Smooth muscle cell (in vitro differentiated cells): ENCODE data around the gene TNIP1. TPM values are rescaled to one million over a fixed set of nuclear protein-coding genes. Genes with fewer than 3 reads are reported as not detected.

Experiments used
- DNase-seq: peaks from one replicate; lab custom pipeline; 2025; ENCODE audit not compliant: unreplicated experiment; lab: John Stamatoyannopoulos, UW
- H2AFZ ChIP-seq: fragments of 200-600 bp; sonication (generic); 2 replicates; pipeline ENCODE4 v1.6.0; 2016; ENCODE audit warnings: antibody characterized with exemption, low read depth, mild to moderate bottlenecking
- H3F3A ChIP-seq: fragments of 200-600 bp; sonication (generic); 2 replicates; pipeline ENCODE4 v1.6.0; 2017; ENCODE audit warnings: antibody characterized with exemption, low read depth
- H3K27ac ChIP-seq: fragments of 200-600 bp; sonication (generic); 2 replicates; pipeline ENCODE4 v1.5.1; 2016; ENCODE audit warnings: low read depth, mild to moderate bottlenecking
- H3K27me3 ChIP-seq: fragments of 200-600 bp; sonication (generic); 2 replicates; pipeline ENCODE4 v1.6.1; 2016; ENCODE audit warnings: low read depth, mild to moderate bottlenecking
- H3K36me3 ChIP-seq: fragments of 200-600 bp; sonication (generic); 2 replicates; pipeline ENCODE4 v1.5.1; 2016; ENCODE audit warnings: low read depth
- H3K4me1 ChIP-seq: fragments of 200-600 bp; sonication (generic); 2 replicates; pipeline ENCODE4 v1.5.1; 2016; ENCODE audit warnings: low read depth
- H3K4me2 ChIP-seq: fragments of 200-600 bp; sonication (generic); 2 replicates; pipeline ENCODE4 v1.6.0; 2016; ENCODE audit warnings: mild to moderate bottlenecking
- H3K4me3 ChIP-seq: fragments of 200-600 bp; sonication (generic); 2 replicates; pipeline ENCODE4 v1.5.1; 2016; ENCODE audit warnings: mild to moderate bottlenecking
- H3K79me2 ChIP-seq: fragments of 200-600 bp; sonication (generic); 2 replicates; pipeline ENCODE4 v1.6.0; 2016; ENCODE audit warnings: low read depth, mild to moderate bottlenecking
- H3K9ac ChIP-seq: fragments of 200-600 bp; sonication (generic); 2 replicates; pipeline ENCODE4 v1.6.0; 2016; ENCODE audit warnings: low read depth
- H3K9me3 ChIP-seq: fragments of 200-600 bp; sonication (generic); replicated peaks from 2 replicates; pipeline ENCODE4 v1.5.1; 2016; ENCODE audit warnings: low read depth
- H4K20me1 ChIP-seq: fragments of 200-600 bp; sonication (generic); 2 replicates; pipeline ENCODE4 v1.6.0; 2016; ENCODE audit warnings: low read depth
- WGBS: methylation state at CpG from one replicate; pipeline ENCODE4 v1.1.7; 2016; ENCODE audit warnings: low lambda C conversion rate; 5-methylcytosine and 5-hydroxymethylcytosine counted together
- polyA plus RNA-seq: library from polyadenylated mRNA; unstranded; fragments of >200 nt; fragmentation: Nextera tagmentation; extraction: Ambion mirVana; gene quantifications from 2 replicates; pipeline ENCODE4 v1.2.1, GENCODE V29; 2016
- total RNA-seq: library from RNA; depleted of rRNA; stranded (reverse); fragments of >200 nt; gene quantifications from 2 replicates; pipeline ENCODE4 v1.2.3, GENCODE V29; 2014
- TF ChIP-seq, protein P1 (sequence below): fragments of 200-600 bp; sonication (generic); IDR thresholded peaks from 2 replicates; pipeline ENCODE4 v1.5.1; 2017; ENCODE audit warnings: borderline replicate concordance, mild to moderate bottlenecking, antibody characterized with exemption; ENCODE audit not compliant: insufficient read depth, poor library complexity, severe bottlenecking

Gene TNIP1
- total and polyA plus RNA-seq, 2 experiments from 2014 or later: 51.4 to 73.7 TPM

DNA sequence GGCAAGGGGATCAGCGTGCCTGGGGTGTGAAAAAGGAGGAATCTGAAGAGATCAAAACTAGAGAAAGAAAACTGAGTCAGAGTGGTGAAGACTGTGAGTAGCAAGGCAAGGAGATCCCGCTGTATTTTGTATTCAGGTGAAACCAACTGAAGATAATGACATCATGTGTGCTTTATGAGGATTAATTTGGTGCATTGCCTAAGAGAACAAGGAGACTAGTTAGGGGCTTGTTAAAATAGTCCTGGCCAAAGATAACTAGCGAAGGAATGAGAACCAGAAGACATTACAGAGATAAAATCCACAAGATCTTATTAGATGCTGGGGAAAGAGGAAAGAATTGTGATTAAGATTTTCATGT, 77.4 kb downstream of the TNIP1 start:
- H3K79me2 ChIP-seq: no peaks in the 10 kb centered on the region
- H3K4me1 ChIP-seq: peaks cover 3% of the 10 kb centered on the region
- 80% methylated on average over 3 of the region's 3 CpGs for WGBS
- no peaks in the 10 kb centered on the region for H3K36me3 ChIP-seq
- no peaks in the 10 kb centered on the region for H4K20me1 ChIP-seq
- H3K4me3 ChIP-seq: no peak overlapping the region
- H3K9ac ChIP-seq: no peak overlapping the region
- H3K9me3 ChIP-seq: no peaks in the 10 kb centered on the region
- H3K27ac ChIP-seq: no peak overlapping the region
- TF ChIP-seq, protein P1, sequence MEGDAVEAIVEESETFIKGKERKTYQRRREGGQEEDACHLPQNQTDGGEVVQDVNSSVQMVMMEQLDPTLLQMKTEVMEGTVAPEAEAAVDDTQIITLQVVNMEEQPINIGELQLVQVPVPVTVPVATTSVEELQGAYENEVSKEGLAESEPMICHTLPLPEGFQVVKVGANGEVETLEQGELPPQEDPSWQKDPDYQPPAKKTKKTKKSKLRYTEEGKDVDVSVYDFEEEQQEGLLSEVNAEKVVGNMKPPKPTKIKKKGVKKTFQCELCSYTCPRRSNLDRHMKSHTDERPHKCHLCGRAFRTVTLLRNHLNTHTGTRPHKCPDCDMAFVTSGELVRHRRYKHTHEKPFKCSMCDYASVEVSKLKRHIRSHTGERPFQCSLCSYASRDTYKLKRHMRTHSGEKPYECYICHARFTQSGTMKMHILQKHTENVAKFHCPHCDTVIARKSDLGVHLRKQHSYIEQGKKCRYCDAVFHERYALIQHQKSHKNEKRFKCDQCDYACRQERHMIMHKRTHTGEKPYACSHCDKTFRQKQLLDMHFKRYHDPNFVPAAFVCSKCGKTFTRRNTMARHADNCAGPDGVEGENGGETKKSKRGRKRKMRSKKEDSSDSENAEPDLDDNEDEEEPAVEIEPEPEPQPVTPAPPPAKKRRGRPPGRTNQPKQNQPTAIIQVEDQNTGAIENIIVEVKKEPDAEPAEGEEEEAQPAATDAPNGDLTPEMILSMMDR: no peak
- DNase-seq: no peak
- no peak overlapping the region for H3K4me2 ChIP-seq
- H3F3A ChIP-seq: peaks cover 3% of the 10 kb centered on the region
- peaks cover 5% of the 10 kb centered on the region for H3K27me3 ChIP-seq
- no peak overlapping the region for H2AFZ ChIP-seq

DNA sequence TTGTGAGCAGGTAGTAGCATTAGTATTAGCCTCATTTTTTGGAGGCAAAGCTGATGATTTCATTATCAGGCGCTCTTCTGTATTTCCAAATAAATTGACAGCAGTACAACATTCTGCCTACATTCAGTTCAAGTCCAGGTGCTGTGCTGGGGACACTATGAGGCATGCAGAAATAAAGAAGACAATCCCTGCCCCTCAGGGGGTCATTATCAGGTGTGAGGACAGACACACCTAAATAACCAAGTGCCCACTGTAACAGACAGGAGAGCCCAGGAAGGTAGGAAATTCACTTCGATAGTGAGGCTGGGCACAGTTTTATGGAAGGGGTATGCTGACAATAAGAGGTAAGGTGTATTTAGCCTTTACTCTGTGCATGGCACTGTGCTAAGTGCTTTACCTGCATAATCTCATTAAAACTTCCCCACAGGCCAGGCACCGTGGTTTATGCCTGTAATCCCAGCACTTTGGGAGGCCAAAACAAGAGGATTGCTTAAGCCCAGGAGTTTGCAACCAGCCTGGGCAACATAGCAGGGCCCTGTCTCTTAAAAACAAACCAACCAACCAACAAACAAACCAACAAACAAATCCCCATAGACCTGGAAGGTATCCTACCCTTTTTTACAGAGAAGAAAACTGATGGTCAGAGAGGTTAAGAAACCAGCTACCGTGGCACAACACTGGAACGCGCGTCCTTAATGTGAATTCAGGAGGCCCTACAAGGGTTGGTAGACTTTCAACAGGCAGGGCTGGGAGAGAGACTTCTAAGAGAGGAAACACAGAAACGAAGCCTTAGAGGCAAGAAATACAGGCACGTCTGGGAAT, 77.9 kb downstream of the TNIP1 start:
- Histone ChIP-seq H3K27me3 (peaks cover 5% of the 10 kb centered on the region), H3K9me3 (no peaks in the 10 kb centered on the region), H3K36me3 (no peaks in the 10 kb centered on the region), H3K4me1 (peaks cover 3% of the 10 kb centered on the region), H3K4me2 (no peak overlapping the region), H3K79me2 (no peaks in the 10 kb centered on the region), H4K20me1 (no peaks in the 10 kb centered on the region), H3K27ac (no peak overlapping the region), H2AFZ (no peak overlapping the region), H3K4me3 (no peak overlapping the region), H3F3A (peaks cover 3% of the 10 kb centered on the region), H3K9ac (no peak overlapping the region)
- DNase-seq: no peak
- TF ChIP-seq, protein P1: no peak
- WGBS: 71% methylated on average over 9 of the region's 9 CpGs

DNA sequence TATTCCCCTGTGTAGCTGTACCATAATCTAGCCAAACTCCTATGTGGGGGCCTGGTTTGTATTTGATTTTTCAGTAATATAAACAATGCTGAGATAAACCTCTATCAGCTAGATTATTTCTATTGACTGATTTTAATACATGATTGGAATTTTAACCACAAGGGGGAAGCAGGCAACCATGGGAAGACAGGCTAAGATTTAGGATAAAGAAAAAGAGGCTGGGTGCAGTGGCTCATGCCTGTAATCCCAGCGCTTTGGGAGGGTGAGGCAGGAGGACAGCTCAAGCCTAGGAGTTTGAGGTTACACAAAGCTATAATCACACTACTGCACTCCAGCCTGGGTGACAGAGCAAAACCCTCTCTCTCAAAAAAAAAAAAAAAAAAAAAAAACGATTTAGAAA, 78.6 kb downstream of the TNIP1 start:
- peaks cover 3% of the 10 kb centered on the region for H3F3A ChIP-seq
- no peaks in the 10 kb centered on the region for H4K20me1 ChIP-seq
- 47% methylated on average over 2 of the region's 2 CpGs for WGBS
- no peak overlapping the region for H3K9ac ChIP-seq
- no peaks in the 10 kb centered on the region for H3K9me3 ChIP-seq
- peaks cover 3% of the 10 kb centered on the region for H3K4me1 ChIP-seq
- H3K27me3 ChIP-seq: peaks cover 5% of the 10 kb centered on the region
- H3K4me3 ChIP-seq: no peak overlapping the region
- no peak overlapping the region for H3K27ac ChIP-seq
- H2AFZ ChIP-seq: no peak overlapping the region
- TF ChIP-seq, protein P1: peak; percentile 43
- DNase-seq: no peak
- H3K36me3 ChIP-seq: no peaks in the 10 kb centered on the region
- no peaks in the 10 kb centered on the region for H3K79me2 ChIP-seq
- H3K4me2 ChIP-seq: no peak overlapping the region

DNA sequence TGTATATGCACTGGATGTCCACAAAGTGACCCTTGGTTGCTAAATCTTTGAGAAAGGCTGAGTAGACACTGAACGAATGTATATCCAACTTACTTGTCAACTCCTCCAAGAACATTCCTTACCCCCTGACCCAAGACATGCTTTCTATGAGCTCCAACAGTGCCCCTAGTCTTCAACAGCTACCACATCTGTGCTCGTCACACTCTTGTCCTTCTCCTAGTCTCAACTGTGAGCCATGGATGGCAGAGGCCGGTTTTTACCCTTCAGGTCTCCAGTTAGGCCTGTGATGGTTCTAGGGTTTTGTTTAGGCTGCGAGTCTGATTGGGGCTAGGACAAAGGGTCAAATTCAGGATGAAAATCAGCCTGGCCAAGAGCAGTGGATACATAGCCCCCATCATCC, 79.4 kb downstream of the TNIP1 start:
- H3K27me3 ChIP-seq: peaks cover 5% of the 10 kb centered on the region
- TF ChIP-seq, protein P1: no peak
- peaks cover 3% of the 10 kb centered on the region for H3F3A ChIP-seq
- no peak overlapping the region for H3K27ac ChIP-seq
- H3K4me2 ChIP-seq: no peak overlapping the region
- H3K4me3 ChIP-seq: no peak overlapping the region
- H3K9me3 ChIP-seq: no peaks in the 10 kb centered on the region
- H2AFZ ChIP-seq: no peak overlapping the region
- WGBS: 84% methylated on average over 4 of the region's 4 CpGs
- peaks cover 3% of the 10 kb centered on the region for H3K4me1 ChIP-seq
- no peak overlapping the region for H3K9ac ChIP-seq
- no peaks in the 10 kb centered on the region for H3K36me3 ChIP-seq
- H3K79me2 ChIP-seq: no peaks in the 10 kb centered on the region
- no peak for DNase-seq
- H4K20me1 ChIP-seq: no peaks in the 10 kb centered on the region
